Non-pigmented ciliary epithelial cell (primary cell): ENCODE measurements around the gene DVL2.

Experiments
- DNase-seq: peaks from one replicate; pipeline ENCODE4 v3.0.0-alpha.2; 2010; ENCODE audit warnings: low read depth

Gene DVL2

GRCh38 chr17:7237761-7238419, 3.6 kb upstream of the DVL2 start:
- no peak for DNase-seq

- DNase-seq, result no peak
These were observed 3.0 kb upstream of the DVL2 start for GRCh38 chr17:7237266-7237760.

- DNase-seq, result no peak
These were observed 2.5 kb upstream of the DVL2 start for GRCh38 chr17:7236808-7237207.

GRCh38 chr17:7235693-7236665, 1.7 kb upstream of the DVL2 start:
- DNase-seq, result no peak

- no peak for DNase-seq
These were observed 625 bp downstream of the DVL2 start for GRCh38 chr17:7233701-7234082.

GRCh38 chr17:7232114-7232513, 2.2 kb downstream of the DVL2 start:
- no peak for DNase-seq

- DNase-seq, result no peak
These were observed 4.8 kb downstream of the DVL2 start for GRCh38 chr17:7229504-7229903.

GRCh38 chr17:7228920-7229319, 5.4 kb downstream of the DVL2 start:
- DNase-seq, result no peak

- DNase-seq, result no peak
These were observed 7.3 kb downstream of the DVL2 start for GRCh38 chr17:7226721-7227710.

GRCh38 chr17:7225711-7226331, 8.5 kb downstream of the DVL2 start:
- DNase-seq, result no peak

GRCh38 chr17:7224661-7225111, 9.6 kb downstream of the DVL2 start:
- no peak for DNase-seq

- DNase-seq, result no peak
These were observed 10.2 kb downstream of the DVL2 start for GRCh38 chr17:7224110-7224509.

GRCh38 chr17:7223375-7223774, 10.9 kb downstream of the DVL2 start:
- DNase-seq, result no peak

GRCh38 chr17:7222972-7223292, 11.4 kb downstream of the DVL2 start:
- DNase-seq, result no peak

- DNase-seq, result no peak
These were observed 12.0 kb downstream of the DVL2 start for GRCh38 chr17:7222093-7222971.

- DNase-seq, result no peak
These were observed 12.8 kb downstream of the DVL2 start for GRCh38 chr17:7221278-7222092.

- DNase-seq, result no peak
These were observed 13.6 kb downstream of the DVL2 start for GRCh38 chr17:7220593-7221277.

GRCh38 chr17:7219812-7220592, 14.3 kb downstream of the DVL2 start, which contains the start of the genes ACADVL and DLG4:
ACADVL (plus strand) TSS chr17:7219938; CDS start chr17:7219985, 47 bp downstream.
DLG4 (minus strand) TSS chr17:7219836.
- no peak for DNase-seq
